GM13976 (cell line): ENCODE measurements around the gene AIMP1.

Source experiments
- DNase-seq: peaks from one replicate; pipeline ENCODE4 v3.0.0; 2012; ENCODE audit warnings: low spot score
- CTCF ChIP-seq: IDR thresholded peaks from 2 replicates; pipeline ENCODE4 v1.5.1; 2012; ENCODE audit warnings: borderline replicate concordance, mild to moderate bottlenecking; ENCODE audit not compliant: insufficient read depth; ENCODE audit errors: extremely low read depth, missing control alignments, control extremely low read depth
- in situ Hi-C: fragments of 300-500 bp; cut with MboI; formaldehyde crosslinking; loops from one replicate; pipeline ENCODE4 v1.12.0; 2022; ENCODE audit warnings: low sequenced_read_pairs, mixed read lengths, inconsistent platforms; ENCODE audit not compliant: unreplicated experiment

AIMP1 gene

GRCh38 chr4:106305435-106306055, 10.8 kb upstream of the AIMP1 start:
- no peak for DNase-seq
- no peak for TF ChIP-seq CTCF
- in situ Hi-C loops = no loop called here

GRCh38 chr4:106306561-106306960, 9.8 kb upstream of the AIMP1 start:
- no peak for TF ChIP-seq CTCF
- in situ Hi-C loops = no loop called here
- no peak for DNase-seq

GRCh38 chr4:106312377-106312776, 4.0 kb upstream of the AIMP1 start:
- TF ChIP-seq CTCF = no peak
- in situ Hi-C loops = no loop called here
- no peak for DNase-seq

GRCh38 chr4:106312997-106313522, 3.3 kb upstream of the AIMP1 start:
- DNase-seq = no peak
- in situ Hi-C loops = no loop called here
- TF ChIP-seq CTCF = no peak

GRCh38 chr4:106314960-106315359, 1.4 kb upstream of the AIMP1 start:
- no peak for TF ChIP-seq CTCF
- DNase-seq = no peak
- in situ Hi-C loops = no loop called here

- no peak for DNase-seq
- in situ Hi-C loops = no loop called here
- TF ChIP-seq CTCF = no peak
Measured at GRCh38 chr4:106315476-106315967, 828 bp upstream of the AIMP1 start.
